GM12873 (cell line): Measurements from ENCODE around the gene SFXN2.

Experiments
- CTCF ChIP-seq: IDR thresholded peaks from 2 replicates; pipeline ENCODE4 v1.5.1; 2012; ENCODE audit warnings: low read depth, mild to moderate bottlenecking, moderate library complexity, low read length, control low read depth; ENCODE audit not compliant: insufficient read depth; ENCODE audit errors: missing control alignments

The SFXN2 gene

GRCh38 chr10:102764470-102765161 lies 50.2 kb downstream of the SFXN2 start:
- no peak for TF ChIP-seq CTCF

GRCh38 chr10:102765336-102765735 lies 50.9 kb downstream of the SFXN2 start:
- no peak for TF ChIP-seq CTCF

DNA sequence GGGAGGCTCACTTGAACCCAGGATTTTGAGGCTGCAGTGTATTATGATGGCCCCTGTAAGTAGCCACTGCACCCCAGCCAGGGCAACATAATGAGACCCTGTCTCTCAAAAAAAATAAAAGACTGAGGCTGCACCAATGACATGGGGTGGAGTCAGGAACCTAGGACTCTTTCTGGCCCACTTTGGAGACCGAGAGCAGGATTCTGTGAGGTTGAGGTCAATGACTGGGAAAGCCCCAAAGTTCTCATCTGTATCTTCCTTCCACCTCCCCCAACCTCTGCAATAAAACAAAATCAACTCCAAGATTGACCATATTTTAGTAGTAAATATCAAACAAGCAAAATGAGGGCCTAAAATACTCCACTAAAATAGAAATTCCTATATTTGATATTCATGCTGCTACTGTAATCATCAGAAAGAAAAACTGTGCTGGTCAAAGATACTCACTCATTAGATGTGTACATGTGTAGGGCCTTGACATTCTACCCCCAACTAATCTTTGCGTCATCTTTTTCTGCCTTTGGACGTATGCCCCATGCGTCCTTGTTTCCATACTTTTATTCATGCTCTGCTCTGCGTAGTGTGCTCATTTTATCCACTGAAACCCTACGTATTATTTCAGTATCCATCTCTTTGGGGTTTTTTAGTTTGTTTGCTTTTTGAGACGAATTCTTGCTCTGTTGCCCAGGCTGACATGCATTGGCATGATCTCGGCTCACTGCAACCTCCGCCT lies 53.2 kb downstream of the SFXN2 start:
- TF ChIP-seq CTCF = no peak

DNA sequence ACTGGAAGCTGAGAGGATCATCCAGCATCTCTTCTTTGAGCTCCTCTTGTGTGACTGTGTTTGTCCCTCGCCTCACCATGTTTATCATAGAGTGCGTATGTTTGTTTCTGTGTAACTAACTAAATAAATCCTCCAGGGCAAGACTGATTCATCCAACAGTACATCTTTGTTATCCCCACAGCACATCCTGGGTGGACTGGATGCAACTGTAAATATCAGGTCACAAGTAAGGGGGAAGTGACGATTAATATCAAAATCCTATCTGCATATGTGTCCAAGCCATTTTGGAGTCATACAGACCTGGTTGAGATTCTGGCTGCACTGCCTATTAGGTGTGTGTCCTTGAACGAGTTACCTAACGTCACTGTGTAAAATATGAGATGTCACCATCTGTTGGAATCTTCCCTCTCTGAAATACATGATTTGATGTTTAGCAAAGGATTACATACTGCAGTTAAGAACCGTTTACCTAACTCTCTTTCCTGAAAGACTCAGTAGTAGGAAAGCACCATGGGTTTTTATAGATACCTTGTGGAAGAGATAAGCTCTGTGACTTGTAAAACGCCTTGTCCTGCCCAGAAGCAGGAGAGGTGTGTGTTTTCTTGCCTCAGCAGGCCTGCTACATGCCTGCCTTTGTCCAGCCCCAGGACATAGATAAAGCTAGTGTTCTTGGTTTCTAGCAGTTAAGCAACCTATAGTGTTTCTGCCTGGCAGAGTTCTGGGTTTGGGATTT lies 55.1 kb downstream of the SFXN2 start:
- no peak for TF ChIP-seq CTCF

- no peak for TF ChIP-seq CTCF
These were observed 55.7 kb downstream of the SFXN2 start for GRCh38 chr10:102770108-102770482.

DNA sequence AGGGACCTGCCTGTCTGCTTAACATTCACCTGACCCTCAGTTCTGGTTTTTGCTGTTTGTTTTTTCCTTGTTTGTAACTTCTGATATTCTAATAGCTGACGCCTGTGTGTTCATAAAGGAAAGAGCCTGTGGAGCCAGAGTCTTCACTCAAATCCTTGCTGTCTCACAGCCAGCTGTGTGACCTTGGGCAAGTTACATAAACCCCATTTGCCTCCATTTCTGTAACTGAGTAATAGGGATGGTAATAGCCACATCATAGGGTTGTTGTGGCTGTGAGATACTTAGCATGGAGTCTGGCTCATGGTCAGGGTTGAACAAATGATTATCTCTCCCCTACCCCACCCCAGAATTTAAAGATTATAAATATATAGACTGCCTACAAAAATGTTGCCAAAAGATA lies 56.4 kb downstream of the SFXN2 start:
- no peak for TF ChIP-seq CTCF

DNA sequence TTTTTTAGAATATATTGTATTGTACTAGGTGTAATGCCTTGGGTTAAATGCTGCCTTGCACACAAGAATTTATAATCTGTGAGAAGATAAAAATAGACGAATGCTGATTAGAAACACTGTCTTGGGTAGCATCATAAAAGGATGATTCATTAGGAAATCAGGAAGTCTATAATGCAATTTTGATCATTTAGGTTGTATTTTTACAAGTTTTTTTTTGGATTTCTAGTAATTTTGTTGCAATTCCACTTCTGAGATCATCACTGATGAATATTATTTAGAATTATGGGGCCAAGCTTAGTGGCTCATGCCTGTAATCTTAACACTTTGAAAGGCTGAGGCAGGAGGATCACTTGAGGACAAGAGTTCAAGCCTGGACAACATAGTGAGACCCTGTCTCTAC lies 58.9 kb downstream of the SFXN2 start:
- TF ChIP-seq CTCF = no peak
